H1 (cell line): ENCODE data around the gene LHX2. TPM values are rescaled to one million over a fixed set of nuclear protein-coding genes. Genes with fewer than 3 reads are reported as not detected.

Source experiments
- CTCF ChIA-PET: fragments of 300-600 bp; sonication (Branson Sonifier 250); formaldehyde crosslinking; loops from one replicate; lab custom pipeline; 2021; ENCODE audit not compliant: partially characterized antibody; lab: Charles Lee
- POLR2A ChIA-PET: fragments of 300-600 bp; sonication (Branson Sonifier 250); formaldehyde crosslinking; loops from one replicate; lab custom pipeline; 2021; ENCODE audit warnings: inconsistent platforms; ENCODE audit not compliant: partially characterized antibody; lab: Charles Lee
- DNase-seq, 2 experiments: peaks; one replicate each; pipeline versions ENCODE4 v3.0.0 to v3.0.0-alpha.2; 2010 to 2022; ENCODE audit warnings: low spot score in 2 of 2, low read depth in 1 of 2, mixed read lengths in 1 of 2
- FAIRE-seq: peaks from 2 replicates; lab custom pipeline; 2011; peaks lifted over from hg19 to GRCh38; lab: Jason Lieb, UNC
- H2AFZ ChIP-seq: 2 replicates; pipeline ENCODE4 v1.8.1; 2012; ENCODE audit warnings: low read length, inconsistent platforms
- H2AK5ac ChIP-seq: 2 replicates; pipeline ENCODE4 v1.6.1; 2013; ENCODE audit warnings: low read depth, low read length
- H2BK120ac ChIP-seq: replicated peaks from 2 replicates; pipeline ENCODE3; 2013; ENCODE audit warnings: low read depth, low read length, inconsistent platforms
- H2BK12ac ChIP-seq: 2 replicates; pipeline ENCODE4 v1.6.1; 2013; ENCODE audit warnings: low read depth, low read length
- H2BK15ac ChIP-seq: 2 replicates; pipeline ENCODE4 v1.6.1; 2013; ENCODE audit warnings: low read length
- H2BK20ac ChIP-seq: 2 replicates; pipeline ENCODE4 v1.6.1; 2013; ENCODE audit warnings: low read length
- H2BK5ac ChIP-seq: 2 replicates; pipeline ENCODE4 v1.6.1; 2013; ENCODE audit warnings: low read depth, low read length
- H3K14ac ChIP-seq: 2 replicates; pipeline ENCODE4 v1.6.1; 2013; ENCODE audit warnings: inconsistent platforms; ENCODE audit not compliant: insufficient read length
- H3K18ac ChIP-seq: 2 replicates; pipeline ENCODE4 v1.6.1; 2013; ENCODE audit warnings: low read length; ENCODE audit errors: extremely low read depth
- H3K23ac ChIP-seq: 2 replicates; pipeline ENCODE4 v1.6.1; 2013; ENCODE audit warnings: inconsistent platforms; ENCODE audit not compliant: insufficient read length
- H3K23me2 ChIP-seq: 2 replicates; pipeline ENCODE4 v1.6.1; 2013; ENCODE audit warnings: low read depth, low read length
- H3K27ac ChIP-seq: 2 replicates; pipeline ENCODE4 v1.6.1; 2011; ENCODE audit warnings: low read depth, low read length, inconsistent platforms
- H3K27me3 ChIP-seq, 4 experiments: replicated peaks in 1 of 4; 1 replicate in 1 of 4; 2 replicates in 3 of 4; pipeline versions ENCODE4 v1.6.1 to v1.8.1; 2011 to 2013; ENCODE audit warnings: low read length in 3 of 4, mild to moderate bottlenecking in 3 of 4, inconsistent platforms in 2 of 4, mixed read lengths in 2 of 4, moderate library complexity in 1 of 4; ENCODE audit not compliant: control insufficient read depth in 3 of 4, insufficient read depth in 3 of 4; ENCODE audit errors: extremely low read depth in 1 of 4
- H3K36me3 ChIP-seq, 4 experiments: 2 replicates each; pipeline versions ENCODE4 v1.6.1 to v1.8.1; 2011 to 2013; ENCODE audit warnings: mild to moderate bottlenecking in 4 of 4, low read length in 3 of 4, moderate library complexity in 2 of 4, control low read depth in 1 of 4, inconsistent platforms in 1 of 4; ENCODE audit not compliant: insufficient read depth in 4 of 4, control insufficient read depth in 2 of 4
- H3K4ac ChIP-seq: replicated peaks from 2 replicates; pipeline ENCODE3; 2013; ENCODE audit warnings: low read length, low read depth, mixed read lengths, inconsistent platforms; ENCODE audit not compliant: insufficient read length
- H3K4me1 ChIP-seq, 4 experiments: replicated peaks in 1 of 4; 1 replicate in 1 of 4; 2 replicates in 3 of 4; pipeline versions ENCODE4 v1.6.1 to v1.8.1; 2011 to 2013; ENCODE audit warnings: low read length in 3 of 4, inconsistent platforms in 2 of 4, mixed read lengths in 1 of 4; ENCODE audit not compliant: insufficient read depth in 4 of 4, control insufficient read depth in 3 of 4
- H3K4me2 ChIP-seq, 2 experiments: 2 replicates each; pipeline versions ENCODE4 v1.6.1 to v1.8.1; 2011 to 2013; ENCODE audit warnings: low read depth in 2 of 2, low read length in 2 of 2, control low read depth in 1 of 2, inconsistent platforms in 1 of 2, mild to moderate bottlenecking in 1 of 2; ENCODE audit not compliant: insufficient read depth in 1 of 2
- H3K4me3 ChIP-seq, 4 experiments: fragments of 200-600, 300-600 bp in 1 of 4; sonication (generic), shearing (Covaris generic), sonication (Bioruptor Twin) in 1 of 4; 2 replicates each; pipeline versions ENCODE4 v1.5.1 to v1.8.1; 2011 to 2016; ENCODE audit warnings: low read length in 4 of 4, low read depth in 3 of 4, control low read depth in 2 of 4, inconsistent platforms in 2 of 4, mild to moderate bottlenecking in 2 of 4, mixed read lengths in 1 of 4, moderate library complexity in 1 of 4; ENCODE audit not compliant: insufficient read depth in 2 of 4; ENCODE audit errors: extremely low read depth in 1 of 4
- H3K56ac ChIP-seq: replicated peaks from 2 replicates; pipeline ENCODE3; 2013; ENCODE audit warnings: low read depth, mild to moderate bottlenecking, mixed read lengths, low read length, inconsistent platforms; ENCODE audit not compliant: insufficient read length
- H3K79me1 ChIP-seq: 2 replicates; pipeline ENCODE4 v1.6.1; 2013; ENCODE audit warnings: low read depth, low read length, control low read depth
- H3K79me2 ChIP-seq, 2 experiments: 2 replicates each; pipeline versions ENCODE4 v1.6.1 to v1.8.1; 2012 to 2013; ENCODE audit warnings: low read length in 2 of 2, mild to moderate bottlenecking in 2 of 2, inconsistent platforms in 1 of 2; ENCODE audit not compliant: insufficient read depth in 2 of 2, control insufficient read depth in 1 of 2
- H3K9ac ChIP-seq, 4 experiments: replicated peaks in 1 of 4; 1 replicate in 1 of 4; 2 replicates in 3 of 4; pipeline versions ENCODE4 v1.6.1 to v1.8.1; 2011 to 2013; ENCODE audit warnings: low read depth in 3 of 4, low read length in 3 of 4, control low read depth in 2 of 4, mild to moderate bottlenecking in 2 of 4, moderate library complexity in 2 of 4, inconsistent platforms in 1 of 4; ENCODE audit errors: extremely low read depth in 1 of 4
- H3K9me3 ChIP-seq, 2 experiments: 2 replicates each; pipeline versions ENCODE4 v1.6.1 to v1.8.1; 2012 to 2013; ENCODE audit warnings: mild to moderate bottlenecking in 2 of 2, moderate library complexity in 2 of 2, control low read depth in 1 of 2, inconsistent platforms in 1 of 2, low read depth in 1 of 2, low read length in 1 of 2, mixed read lengths in 1 of 2; ENCODE audit not compliant: insufficient read depth in 2 of 2
- H4K20me1 ChIP-seq, 2 experiments: replicated peaks in 1 of 2; 2 replicates each; pipeline versions ENCODE3 to v1.8.1; 2011 to 2013; ENCODE audit warnings: inconsistent platforms in 2 of 2, low read length in 2 of 2, mild to moderate bottlenecking in 1 of 2; ENCODE audit not compliant: insufficient read depth in 2 of 2, control insufficient read depth in 1 of 2
- H4K5ac ChIP-seq: 2 replicates; pipeline ENCODE4 v1.6.1; 2013; ENCODE audit warnings: low read length, low read depth, mixed read lengths, inconsistent platforms; ENCODE audit not compliant: insufficient read length
- H4K8ac ChIP-seq: 2 replicates; pipeline ENCODE4 v1.8.0; 2013; ENCODE audit warnings: mild to moderate bottlenecking, moderate library complexity, low read length, inconsistent platforms; ENCODE audit not compliant: insufficient read depth; ENCODE audit errors: extremely low read depth
- H4K91ac ChIP-seq: replicated peaks from 2 replicates; pipeline ENCODE3; 2013; ENCODE audit warnings: low read length, mixed read lengths, inconsistent platforms; ENCODE audit not compliant: insufficient read length
- CTCF ChIP-seq, 3 experiments: IDR thresholded peaks; 1 replicate in 2 of 3; 2 replicates in 1 of 3; pipeline versions ENCODE4 v1.5.1 to v1.6.1; 2011; ENCODE audit warnings: low read length in 3 of 3, mild to moderate bottlenecking in 3 of 3, inconsistent platforms in 2 of 3, low read depth in 1 of 3, moderate library complexity in 1 of 3; ENCODE audit not compliant: insufficient read depth in 1 of 3; ENCODE audit errors: control extremely low read depth in 1 of 3
- KDM1A ChIP-seq: fragments of 200-600, 300-600 bp; sonication (generic); IDR thresholded peaks from 2 replicates; pipeline ENCODE4 v1.7.1; 2016; ENCODE audit warnings: mild to moderate bottlenecking, low read length, borderline replicate concordance
- SAP30 ChIP-seq: fragments of 300-600 bp; sonication (generic); IDR thresholded peaks from 2 replicates; pipeline ENCODE4 v1.7.1; 2012; ENCODE audit warnings: low read length, moderate library complexity, mild to moderate bottlenecking, inconsistent platforms; ENCODE audit not compliant: insufficient read depth, insufficient replicate concordance
- WGBS, 2 experiments: shearing (Covaris generic) in 1 of 2; methylation state at CpG; one replicate each; pipeline versions ENCODE4 v1.1.6 to v1.1.7; 2013 to 2015; ENCODE audit warnings: low lambda C conversion rate in 2 of 2, mixed read lengths in 2 of 2, inconsistent platforms in 1 of 2, low coverage in 1 of 2, missing lambda C conversion rate in 1 of 2; ENCODE audit not compliant: insufficient replicate concordance in 2 of 2, insufficient coverage in 1 of 2, insufficient read length in 1 of 2; ENCODE audit errors: extremely low coverage in 1 of 2, missing lambda C conversion rate in 1 of 2; 5-methylcytosine and 5-hydroxymethylcytosine counted together
- polyA plus RNA-seq, 7 experiments: library from polyadenylated mRNA; depleted of rRNA in 3 of 7; stranded (reverse) in 5 of 7; unstranded in 2 of 7; fragments of >200 nt in 5 of 7; fragments of 200-250 nt in 2 of 7; gene quantifications; 1 replicate in 5 of 7; 2 replicates in 1 of 7; 4 replicates in 1 of 7; pipeline versions ENCODE4 v1.2.1 to v1.2.3, GENCODE V29; 2011 to 2013; ENCODE audit warnings: missing spikeins in 2 of 7, mixed read lengths in 2 of 7
- total RNA-seq: library from RNA; stranded (reverse); fragmentation: NEBNext Ultra II Directional; extraction: Animal tissue kit (Norgen Biotek cat#: 25700); gene quantifications from 2 replicates; pipeline ENCODE4 v1.2.1, GENCODE V29; 2021

Gene LHX2
- total and polyA plus RNA-seq, 2 of the 8 experiments (the other 6 are each of a cell fraction or from before 2014, with no cell fraction given) = 0.11 to 0.86 TPM

- peaks cover 0 to 4% (median 2%) of the 10 kb centered on the region in 4 experiments; a peak in 2 of 7 replicates for H3K4me1 ChIP-seq
- no peak overlapping the region for H2BK20ac ChIP-seq
- H2BK120ac ChIP-seq = no peak overlapping the region
- no peak overlapping the region for H4K91ac ChIP-seq
- no peaks in the 10 kb centered on the region for H3K36me3 ChIP-seq
- no peak overlapping the region for H3K56ac ChIP-seq
- POLR2A ChIA-PET = interaction anchor here (1.3 kb wide), 1 partner anchor 9 kb away, joined by 3 read pairs; no protein-coding TSS in a partner anchor
- H3K4me3 ChIP-seq = no peak overlapping the region
- DNase-seq = no peak
- H3K14ac ChIP-seq = no peak overlapping the region
- WGBS, 2 experiments = 75% methylated on average over 9 of the region's 9 CpGs; no CpG with 5 or more reads in 1 of the 2 experiments
- no peak for FAIRE-seq
- CTCF ChIA-PET = interaction anchor here (0.5 to 5.4 kb wide), 25 partner anchors 10 to 683 kb away, joined by 3 to 62 read pairs (median 4); partner anchors contain the start of genes CRB2 and LHX2
- no peak overlapping the region for H2BK5ac ChIP-seq
- peaks cover 10 to 41% (median 33%) of the 10 kb centered on the region in 4 experiments for H3K27me3 ChIP-seq
- no peak overlapping the region for H2AFZ ChIP-seq
- H3K4ac ChIP-seq = no peak overlapping the region
- H3K4me2 ChIP-seq = no peak overlapping the region
- no peaks in the 10 kb centered on the region for H3K79me2 ChIP-seq
- no peak overlapping the region for H2BK15ac ChIP-seq
- H3K9ac ChIP-seq = no peak overlapping the region
- H3K79me1 ChIP-seq = no peaks in the 10 kb centered on the region
- H3K23ac ChIP-seq = no peak overlapping the region
- no peak overlapping the region for H4K8ac ChIP-seq
- no peak overlapping the region for H2BK12ac ChIP-seq
- H3K9me3 ChIP-seq = no peaks in the 10 kb centered on the region
- no peak overlapping the region for H3K18ac ChIP-seq
- H2AK5ac ChIP-seq = no peak overlapping the region
- H3K27ac ChIP-seq = no peak overlapping the region
- H3K23me2 ChIP-seq = peaks cover 5% of the 10 kb centered on the region; the same call in 1 of the 2 replicates
- TF ChIP-seq SAP30 (no peak), KDM1A (0 out of 2 replicates have a peak, but pooled peaks have one; percentile 50), CTCF (IDR thresholded peaks at IDR 0.05; ENCODE audit: control extremely low read depth in 1 of 3, insufficient read depth in 1 of 3, low read depth in 1 of 3, low read length in 3 of 3) (peak in 2 of 3 experiments; percentile 35 to 36; a peak in 2 of 4 replicates)
- peaks cover 0 to 9% of the 10 kb centered on the region in 2 experiments for H4K20me1 ChIP-seq
- H4K5ac ChIP-seq = no peak overlapping the region
Observed at GRCh38 chr9:124038790-124039633, 27.4 kb downstream of the LHX2 start.
